Endothelial cell of umbilical vein (primary cell): ENCODE data around the gene NID2. TPM values are rescaled to one million over a fixed set of nuclear protein-coding genes. Genes with fewer than 3 reads are reported as not detected.

Experiments used
- BruUV-seq: library from RNA; stranded (reverse); fragments of 400-500 nt; replicated peaks from 2 replicates; lab custom pipeline; 2021; lab: Mats Ljungman, UMichigan
- CTCF ChIA-PET: fragments of 300-600, 350-600 bp; sonication (Branson Sonifier 250); formaldehyde crosslinking; loops from one replicate; lab custom pipeline; 2021; ENCODE audit warnings: antibody characterized with exemption, inconsistent platforms; lab: Charles Lee
- POLR2A ChIA-PET: fragments of 300-600, 350-600 bp; sonication (Branson Sonifier 250); formaldehyde crosslinking; loops from one replicate; lab custom pipeline; 2021; ENCODE audit warnings: antibody characterized with exemption, inconsistent platforms; lab: Charles Lee
- DNase-seq: peaks from one replicate; pipeline ENCODE4 v3.0.0-alpha.2; 2011; ENCODE audit warnings: low read depth, low spot score
- FAIRE-seq: peaks from 2 replicates; lab custom pipeline; 2011; peaks lifted over from hg19 to GRCh38; lab: Jason Lieb, UNC
- H2AFZ ChIP-seq: 2 replicates; pipeline ENCODE4 v1.6.0; 2012; ENCODE audit warnings: low read depth, low read length, control low read depth, inconsistent platforms
- H3K27ac ChIP-seq: 2 replicates; pipeline ENCODE4 v1.5.1; 2011; ENCODE audit warnings: low read depth, mild to moderate bottlenecking, control low read depth, low read length, moderate library complexity; ENCODE audit not compliant: insufficient read depth
- H3K27me3 ChIP-seq, 2 experiments: 2 replicates each; pipeline versions ENCODE4 v1.6.0 to v1.6.1; 2011; ENCODE audit warnings: low read length in 2 of 2, mixed read lengths in 1 of 2; ENCODE audit not compliant: control insufficient read depth in 2 of 2, insufficient read depth in 2 of 2
- H3K36me3 ChIP-seq, 2 experiments: 2 replicates in 1 of 2; 3 replicates in 1 of 2; pipeline ENCODE4 v1.5.1; 2011; ENCODE audit warnings: low read length in 2 of 2, mild to moderate bottlenecking in 1 of 2, moderate library complexity in 1 of 2; ENCODE audit not compliant: control insufficient read depth in 2 of 2, insufficient read depth in 2 of 2; ENCODE audit errors: extremely low read depth in 1 of 2
- H3K4me1 ChIP-seq: 3 replicates; pipeline ENCODE4 v1.5.1; 2011; ENCODE audit warnings: mild to moderate bottlenecking, low read length; ENCODE audit not compliant: control insufficient read depth, insufficient read depth; ENCODE audit errors: extremely low read depth
- H3K4me2 ChIP-seq: 2 replicates; pipeline ENCODE4 v1.6.1; 2011; ENCODE audit warnings: low read length, control low read depth, mixed read lengths; ENCODE audit not compliant: insufficient read depth
- H3K4me3 ChIP-seq, 3 experiments: fragments of 200-600 bp in 1 of 3; sonication (generic), shearing (Covaris generic) in 1 of 3; replicated peaks in 1 of 3; 2 replicates each; pipeline ENCODE4 v1.5.1; 2011 to 2016; ENCODE audit warnings: control low read depth in 3 of 3, low read length in 3 of 3, mild to moderate bottlenecking in 2 of 3, inconsistent platforms in 1 of 3, low read depth in 1 of 3, moderate library complexity in 1 of 3; ENCODE audit not compliant: insufficient read depth in 1 of 3
- H3K79me2 ChIP-seq: 2 replicates; pipeline ENCODE4 v1.6.0; 2012; ENCODE audit warnings: low read length, inconsistent platforms; ENCODE audit not compliant: control insufficient read depth, insufficient read depth
- H3K9ac ChIP-seq: replicated peaks from 2 replicates; pipeline ENCODE3; 2011; ENCODE audit warnings: low read length, control low read depth; ENCODE audit not compliant: insufficient read depth; ENCODE audit errors: extremely low read depth
- H3K9me1 ChIP-seq: replicated peaks from 3 replicates; pipeline ENCODE4 v1.6.0; 2011; ENCODE audit warnings: mild to moderate bottlenecking, low read length; ENCODE audit not compliant: control insufficient read depth, insufficient read depth; ENCODE audit errors: extremely low read depth
- H3K9me3 ChIP-seq: replicated peaks from 2 replicates; pipeline ENCODE4 v1.5.1; 2012; ENCODE audit warnings: low read length, inconsistent platforms; ENCODE audit not compliant: control insufficient read depth, insufficient read depth
- H4K20me1 ChIP-seq: replicated peaks from 2 replicates; pipeline ENCODE3; 2011; ENCODE audit warnings: mild to moderate bottlenecking, low read length; ENCODE audit not compliant: control insufficient read depth, insufficient read depth; ENCODE audit errors: extremely low read depth
- EZH2 ChIP-seq: IDR thresholded peaks from 2 replicates; pipeline ENCODE4 v1.6.1; 2012; ENCODE audit warnings: borderline replicate concordance, low read depth, mild to moderate bottlenecking, moderate library complexity, low read length, inconsistent platforms; ENCODE audit not compliant: severe bottlenecking
- FOS ChIP-seq: IDR thresholded peaks from 2 replicates; pipeline ENCODE4 v1.6.1; 2011; ENCODE audit warnings: mild to moderate bottlenecking, low read length, moderate library complexity, borderline replicate concordance; ENCODE audit not compliant: insufficient read depth
- GATA2 ChIP-seq: IDR thresholded peaks from 2 replicates; pipeline ENCODE4 v1.7.0; 2011; ENCODE audit warnings: low read depth, mild to moderate bottlenecking, moderate library complexity, mixed read lengths, low read length; ENCODE audit not compliant: insufficient read length, insufficient read depth
- JUN ChIP-seq: IDR thresholded peaks from 2 replicates; pipeline ENCODE4 v1.6.1; 2011; ENCODE audit warnings: borderline replicate concordance, low read depth; ENCODE audit not compliant: insufficient read length, insufficient read depth
- dilution Hi-C: fragments of 300-500 bp; cut with MboI; formaldehyde crosslinking; loops from one replicate; pipeline ENCODE4 v1.15.0; 2019; ENCODE audit warnings: low sequenced_read_pairs; ENCODE audit not compliant: extremely low pct_ligation_motif_present
- intact Hi-C: fragments of 100-400 bp; cut with micrococcal nuclease; formaldehyde crosslinking; loops from one replicate; pipeline ENCODE4 v1.10.0; 2022
- polyA plus RNA-seq, 4 experiments: library from polyadenylated mRNA; depleted of rRNA in 3 of 4; stranded (reverse) in 3 of 4; unstranded in 1 of 4; fragments of >200 nt; gene quantifications; 2 replicates each; pipeline versions ENCODE4 v1.2.1 to v1.2.3, GENCODE V29; 2011 to 2012; ENCODE audit warnings: missing spikeins in 1 of 4
- total RNA-seq: library from RNA; stranded (reverse); gene quantifications from 2 replicates; pipeline ENCODE4 v1.2.3, GENCODE V29; 2021
- TF ChIP-seq, protein P1 (sequence below), 2 donors: IDR thresholded peaks; 1 replicate in 1 of 2; 2 replicates in 1 of 2; pipeline ENCODE4 v1.5.1; 2011; ENCODE audit warnings: low read length in 2 of 2, mild to moderate bottlenecking in 2 of 2, moderate library complexity in 2 of 2, control low read depth in 1 of 2, inconsistent platforms in 1 of 2, low read depth in 1 of 2; ENCODE audit not compliant: insufficient read depth in 1 of 2; ENCODE audit errors: extremely low read depth in 1 of 2
- TF ChIP-seq, protein P2 (sequence below): IDR thresholded peaks from 2 replicates; pipeline ENCODE4 v1.6.1; 2011; ENCODE audit not compliant: insufficient read depth, insufficient read length

NID2 gene
- total and polyA plus RNA-seq, 2 donors (not counting 3 experiments of a cell fraction or from before 2014, with no cell fraction given): 22.5 to 56.7 TPM

- H3K4me3 ChIP-seq: no peak overlapping the region
- DNase-seq (no peak), FAIRE-seq (no peak)
- intact Hi-C loops (loop anchor here (5.0 kb wide), 1 partner anchor 274 kb away; no protein-coding TSS in a partner anchor), dilution Hi-C loops (no loop called here)
- H3K27me3 ChIP-seq: no peaks in the 10 kb centered on the region
- H4K20me1 ChIP-seq: no peaks in the 10 kb centered on the region
- H3K4me2 ChIP-seq: no peak overlapping the region
- H3K9me3 ChIP-seq: no peaks in the 10 kb centered on the region
- no TSS peak for BruUV-seq
- no peak overlapping the region for H2AFZ ChIP-seq
- no peaks in the 10 kb centered on the region for H3K9me1 ChIP-seq
- no peak overlapping the region for H3K9ac ChIP-seq
- ChIA-PET CTCF (interaction anchor here (0.7 to 1.8 kb wide), 3 partner anchors 49 to 132 kb away, joined by 3 to 6 read pairs (median 4); no protein-coding TSS in a partner anchor), POLR2A (no interaction called here)
- peaks cover 14% of the 10 kb centered on the region for H3K79me2 ChIP-seq
- H3K27ac ChIP-seq: no peak overlapping the region
- peaks cover 14% of the 10 kb centered on the region for H3K4me1 ChIP-seq
- peaks cover 10 to 25% of the 10 kb centered on the region in 2 experiments for H3K36me3 ChIP-seq
- TF ChIP-seq GATA2 (no peak), EZH2 (no peak), JUN (no peak), FOS (no peak)
- TF ChIP-seq, protein P1, sequence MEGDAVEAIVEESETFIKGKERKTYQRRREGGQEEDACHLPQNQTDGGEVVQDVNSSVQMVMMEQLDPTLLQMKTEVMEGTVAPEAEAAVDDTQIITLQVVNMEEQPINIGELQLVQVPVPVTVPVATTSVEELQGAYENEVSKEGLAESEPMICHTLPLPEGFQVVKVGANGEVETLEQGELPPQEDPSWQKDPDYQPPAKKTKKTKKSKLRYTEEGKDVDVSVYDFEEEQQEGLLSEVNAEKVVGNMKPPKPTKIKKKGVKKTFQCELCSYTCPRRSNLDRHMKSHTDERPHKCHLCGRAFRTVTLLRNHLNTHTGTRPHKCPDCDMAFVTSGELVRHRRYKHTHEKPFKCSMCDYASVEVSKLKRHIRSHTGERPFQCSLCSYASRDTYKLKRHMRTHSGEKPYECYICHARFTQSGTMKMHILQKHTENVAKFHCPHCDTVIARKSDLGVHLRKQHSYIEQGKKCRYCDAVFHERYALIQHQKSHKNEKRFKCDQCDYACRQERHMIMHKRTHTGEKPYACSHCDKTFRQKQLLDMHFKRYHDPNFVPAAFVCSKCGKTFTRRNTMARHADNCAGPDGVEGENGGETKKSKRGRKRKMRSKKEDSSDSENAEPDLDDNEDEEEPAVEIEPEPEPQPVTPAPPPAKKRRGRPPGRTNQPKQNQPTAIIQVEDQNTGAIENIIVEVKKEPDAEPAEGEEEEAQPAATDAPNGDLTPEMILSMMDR (IDR thresholded peaks at IDR 0.05; ENCODE audit: extremely low read depth in 1 of 2, insufficient read depth in 1 of 2, low read depth in 1 of 2, low read length in 2 of 2): no peak
- TF ChIP-seq, protein P2, sequence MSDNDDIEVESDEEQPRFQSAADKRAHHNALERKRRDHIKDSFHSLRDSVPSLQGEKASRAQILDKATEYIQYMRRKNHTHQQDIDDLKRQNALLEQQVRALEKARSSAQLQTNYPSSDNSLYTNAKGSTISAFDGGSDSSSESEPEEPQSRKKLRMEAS: no peak
Observed at GRCh38 chr14:51998348-51998747, 70.5 kb downstream of the NID2 start.
